ENCODE measurements around the gene KCNK1.

DNA sequence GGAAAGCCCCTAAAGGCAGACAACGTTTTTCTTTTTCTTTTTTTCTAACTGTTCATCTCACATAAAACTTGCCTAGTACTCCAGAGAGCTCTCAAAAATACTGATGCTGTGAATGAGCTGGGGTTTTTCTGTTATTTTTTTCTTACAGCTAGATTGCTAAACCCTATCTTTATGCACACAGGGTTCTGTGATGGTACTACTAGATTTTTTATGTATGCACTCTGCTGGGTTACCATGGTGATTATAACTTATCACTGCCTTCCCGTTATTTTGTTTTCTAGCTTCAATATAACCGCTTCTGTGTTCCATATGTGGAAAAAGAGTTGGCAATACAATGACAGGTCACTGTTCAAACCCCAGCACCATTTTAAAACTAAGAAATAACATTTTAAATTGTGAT is 43.7 kb upstream of the KCNK1 start:
- TF ChIP-seq CTCF (conservative IDR thresholded peaks at IDR 0.05; ENCODE audit: low read depth, low read length): no peak
- no peak for TF ChIP-seq FOS (IDR thresholded peaks at IDR 0.05; ENCODE audit: low read depth, low read length)
- no peak for TF ChIP-seq POLR2A (IDR thresholded peaks at IDR 0.05; ENCODE audit: low read depth, low read length)

Measured in IMR-90 (cell line).